Measurements from ENCODE around the gene ONECUT2. TPM values are rescaled to one million over a fixed set of nuclear protein-coding genes. Genes with fewer than 3 reads are reported as not detected.

ONECUT2 gene
- total RNA-seq, 1 donor from 2014 or later, result 1.2 TPM

DNA sequence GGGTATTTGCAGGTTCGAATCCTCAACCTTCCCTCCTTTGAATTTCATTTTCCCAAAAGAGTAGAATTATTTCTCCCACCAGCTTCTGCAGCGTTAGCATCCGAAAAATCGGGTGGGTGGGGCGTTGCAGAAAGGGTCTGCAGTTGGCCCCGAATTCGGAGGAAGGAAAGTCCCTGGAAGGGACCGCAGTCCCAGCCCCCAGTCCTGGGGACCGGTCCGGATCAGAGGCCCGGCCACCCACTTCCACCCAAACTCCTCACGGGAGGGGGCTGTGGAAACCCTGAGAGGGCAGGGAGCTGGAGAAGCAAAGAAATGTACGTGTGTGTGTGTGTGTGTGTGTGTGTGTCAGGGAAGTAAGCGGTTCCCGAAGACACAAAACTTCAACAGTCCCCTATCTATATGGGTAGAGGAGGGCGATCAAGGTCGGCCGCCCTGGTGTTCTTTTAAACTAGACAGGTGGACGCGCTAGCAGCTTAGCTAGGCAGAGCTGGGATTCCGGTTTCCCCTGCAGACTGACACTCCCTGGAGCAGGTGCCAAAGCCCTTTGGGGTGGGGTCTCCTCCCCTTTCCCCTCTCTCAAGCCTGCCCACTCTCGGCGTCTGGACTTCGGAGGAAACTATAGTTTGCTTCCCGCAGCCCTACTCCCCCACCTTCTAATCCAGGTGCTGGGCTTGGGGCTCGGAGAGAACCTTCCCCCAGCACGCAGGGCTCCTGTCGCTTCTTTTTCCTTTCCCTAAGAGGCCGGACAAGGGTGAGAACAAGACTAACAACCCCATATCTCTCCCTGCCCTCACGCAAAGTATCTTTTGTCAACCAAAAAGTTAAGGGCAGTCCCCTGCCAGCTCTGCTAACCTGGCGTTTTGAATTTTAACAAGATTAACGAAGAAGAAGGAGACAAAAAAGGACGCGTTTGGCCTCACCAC is 4.8 kb upstream of the ONECUT2 start:
- no peak for FAIRE-seq
- DNase-seq (ENCODE audit: low spot score in 2 of 2), result no peak

DNA sequence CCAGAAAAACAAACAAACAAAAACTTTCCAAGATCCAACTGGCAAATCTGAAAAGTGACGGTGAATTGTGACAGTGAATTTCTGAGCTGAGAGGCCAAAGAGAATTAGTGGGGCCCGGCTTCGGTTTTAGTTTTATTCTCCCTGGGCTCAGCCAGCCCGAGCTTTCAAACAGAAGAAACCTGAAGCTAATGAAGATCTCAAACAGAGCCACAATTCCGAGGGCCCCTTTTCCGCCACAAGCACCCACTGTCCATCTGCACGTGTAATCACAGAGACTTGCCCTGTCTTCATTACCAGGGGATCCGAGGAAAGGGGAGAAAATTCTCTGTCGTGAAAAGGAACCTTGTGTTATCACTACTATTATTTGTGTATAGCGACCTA is 4.2 kb upstream of the ONECUT2 start:
- DNase-seq (ENCODE audit: low spot score in 2 of 2) (no peak), FAIRE-seq (no peak)

DNA sequence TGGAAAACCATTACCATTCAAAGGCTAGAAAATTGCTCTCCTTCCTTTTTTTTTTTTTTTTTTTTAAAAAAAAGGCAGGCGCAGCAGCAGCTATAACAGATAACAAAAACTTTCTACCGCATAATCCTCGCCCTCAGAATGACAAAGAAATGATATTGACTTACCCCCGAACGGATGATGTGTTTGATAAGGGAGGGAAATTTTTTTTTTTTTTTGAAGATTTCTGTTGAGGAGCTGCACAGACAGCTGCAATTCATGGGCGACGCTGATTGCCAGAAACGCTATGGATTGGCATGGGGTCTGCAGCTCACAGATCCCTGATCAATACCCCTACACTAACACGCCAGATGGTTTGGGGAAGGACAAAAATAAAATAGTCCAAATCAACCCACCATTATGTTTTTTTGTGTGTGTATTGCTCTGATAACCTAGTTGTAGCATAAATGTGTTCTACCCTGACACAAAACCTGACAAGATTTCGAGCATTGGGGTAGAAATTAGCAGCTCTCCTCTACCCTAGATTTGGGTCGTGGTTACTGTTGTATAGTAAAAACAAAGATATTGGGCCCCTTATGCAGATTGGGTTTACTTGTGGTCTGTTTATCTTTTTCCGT is 3.6 kb upstream of the ONECUT2 start:
- DNase-seq (ENCODE audit: low spot score in 2 of 2) (no peak), FAIRE-seq (no peak)

DNA sequence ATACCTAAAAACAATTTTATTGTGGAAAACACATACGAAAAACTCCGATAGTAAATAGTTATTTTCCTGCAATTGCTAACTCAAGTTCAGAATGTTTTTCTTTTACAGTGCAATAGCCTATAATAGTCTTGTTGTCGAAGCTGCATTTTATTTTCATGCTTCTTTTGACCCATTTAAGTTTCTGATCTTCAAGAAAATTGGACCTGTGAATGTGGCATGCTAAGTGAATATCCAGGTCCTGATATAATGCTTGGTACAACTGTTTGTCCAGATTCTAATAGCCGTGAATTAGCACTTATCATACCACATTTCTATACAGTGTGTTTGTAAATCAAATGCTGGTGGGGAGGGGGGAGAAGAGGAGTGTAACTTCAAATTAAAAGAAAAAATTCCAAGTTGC is 3.0 kb upstream of the ONECUT2 start:
- no peak for FAIRE-seq
- DNase-seq (ENCODE audit: low spot score in 2 of 2), result no peak

DNA sequence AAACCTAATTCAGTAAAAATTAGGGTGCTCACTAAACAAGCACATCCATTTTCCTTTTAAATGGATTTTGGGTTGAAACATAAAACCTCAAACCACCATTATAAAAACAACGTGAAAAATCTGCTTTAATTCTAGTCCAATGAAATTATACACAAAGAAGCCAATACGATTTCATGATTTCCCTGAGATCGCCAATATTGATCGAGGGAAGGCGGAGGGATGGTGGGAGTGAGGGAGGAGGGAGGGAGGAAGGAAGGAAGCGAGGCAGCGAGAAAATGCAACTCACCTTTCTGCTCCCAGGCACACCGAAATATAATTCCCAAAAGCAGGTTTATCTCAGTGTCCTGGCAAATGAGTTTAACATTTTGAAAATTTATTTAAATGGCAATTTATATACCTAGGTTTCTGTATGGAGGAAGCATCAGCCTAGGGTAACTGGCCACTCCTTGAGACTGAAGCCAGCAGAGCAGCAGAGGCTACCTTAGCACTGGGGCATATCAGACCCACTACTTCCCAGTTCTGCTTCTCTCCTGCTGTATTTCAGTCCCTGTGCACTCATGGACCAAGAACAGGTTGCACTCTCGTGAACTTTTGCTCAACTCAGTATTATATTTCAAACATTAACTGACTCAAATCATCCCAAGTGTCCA is 2.3 kb upstream of the ONECUT2 start:
- DNase-seq (ENCODE audit: low spot score in 2 of 2), result no peak
- FAIRE-seq, result no peak

DNA sequence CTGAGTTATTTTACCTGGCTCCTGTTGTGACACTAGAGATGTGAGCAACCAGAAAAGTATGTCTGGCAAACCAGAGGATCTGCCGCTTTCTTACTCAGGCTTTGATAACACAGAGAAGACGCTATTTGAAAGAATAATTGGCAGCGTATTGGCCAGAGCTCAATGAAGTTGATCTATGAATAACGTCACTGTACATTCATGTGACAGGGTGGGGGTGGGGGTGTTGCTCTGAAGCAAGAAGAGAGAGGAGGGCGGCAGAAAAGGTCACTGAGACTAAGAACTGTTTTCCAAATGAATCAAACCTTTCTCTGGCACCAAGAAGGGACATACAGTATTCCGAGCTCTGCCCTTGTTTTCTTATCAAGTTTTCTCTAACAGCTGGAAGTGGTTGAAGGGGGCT is 1.7 kb upstream of the ONECUT2 start:
- DNase-seq (ENCODE audit: low spot score in 2 of 2), result no peak
- no peak for FAIRE-seq

DNA sequence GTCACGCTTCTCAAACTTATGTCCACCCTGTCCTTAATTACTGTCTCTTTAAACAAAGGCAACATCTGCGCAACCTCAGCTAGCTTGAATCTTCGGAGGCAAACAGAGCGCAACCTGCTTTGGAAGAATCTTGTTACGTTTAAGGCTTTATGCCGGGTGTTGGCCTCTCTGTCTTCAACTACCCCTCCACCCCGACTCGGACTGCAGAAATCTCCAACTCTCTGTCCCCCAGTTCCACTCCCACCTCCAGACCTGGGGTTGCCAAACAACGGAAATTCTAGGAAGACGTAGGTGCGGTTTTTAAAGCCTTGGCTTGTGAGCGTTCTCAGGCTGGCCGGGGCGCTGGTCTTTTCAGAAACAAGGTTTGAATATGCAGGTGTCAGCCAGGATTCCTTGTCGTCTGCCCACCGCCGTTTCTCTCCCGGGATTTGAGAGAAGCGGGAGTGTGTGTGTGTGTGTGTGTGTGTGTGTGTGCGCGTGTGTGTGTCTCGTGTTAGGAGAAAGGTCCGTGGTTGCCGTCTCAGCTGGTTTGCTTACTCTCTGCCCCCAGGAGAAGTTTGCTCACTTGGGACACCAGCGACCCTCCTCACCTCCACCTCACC is 1.1 kb upstream of the ONECUT2 start:
- DNase-seq (ENCODE audit: low spot score in 2 of 2), result no peak
- FAIRE-seq, result no peak

DNA sequence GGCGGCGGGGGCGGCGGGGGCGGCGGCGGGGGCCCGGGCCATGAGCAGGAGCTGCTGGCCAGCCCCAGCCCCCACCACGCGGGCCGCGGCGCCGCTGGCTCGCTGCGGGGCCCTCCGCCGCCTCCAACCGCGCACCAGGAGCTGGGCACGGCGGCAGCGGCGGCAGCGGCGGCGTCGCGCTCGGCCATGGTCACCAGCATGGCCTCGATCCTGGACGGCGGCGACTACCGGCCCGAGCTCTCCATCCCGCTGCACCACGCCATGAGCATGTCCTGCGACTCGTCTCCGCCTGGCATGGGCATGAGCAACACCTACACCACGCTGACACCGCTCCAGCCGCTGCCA is 644 bp downstream of the ONECUT2 start:
- FAIRE-seq, result no peak
- DNase-seq (ENCODE audit: low spot score in 2 of 2), result no peak

DNA sequence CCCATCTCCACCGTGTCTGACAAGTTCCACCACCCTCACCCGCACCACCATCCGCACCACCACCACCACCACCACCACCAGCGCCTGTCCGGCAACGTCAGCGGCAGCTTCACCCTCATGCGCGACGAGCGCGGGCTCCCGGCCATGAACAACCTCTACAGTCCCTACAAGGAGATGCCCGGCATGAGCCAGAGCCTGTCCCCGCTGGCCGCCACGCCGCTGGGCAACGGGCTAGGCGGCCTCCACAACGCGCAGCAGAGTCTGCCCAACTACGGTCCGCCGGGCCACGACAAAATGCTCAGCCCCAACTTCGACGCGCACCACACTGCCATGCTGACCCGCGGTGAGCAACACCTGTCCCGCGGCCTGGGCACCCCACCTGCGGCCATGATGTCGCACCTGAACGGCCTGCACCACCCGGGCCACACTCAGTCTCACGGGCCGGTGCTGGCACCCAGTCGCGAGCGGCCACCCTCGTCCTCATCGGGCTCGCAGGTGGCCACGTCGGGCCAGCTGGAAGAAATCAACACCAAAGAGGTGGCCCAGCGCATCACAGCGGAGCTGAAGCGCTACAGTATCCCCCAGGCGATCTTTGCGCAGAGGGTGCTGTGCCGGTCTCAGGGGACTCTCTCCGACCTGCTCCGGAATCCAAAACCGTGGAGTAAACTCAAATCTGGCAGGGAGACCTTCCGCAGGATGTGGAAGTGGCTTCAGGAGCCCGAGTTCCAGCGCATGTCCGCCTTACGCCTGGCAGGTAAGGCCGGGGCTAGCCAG is 1.2 kb downstream of the ONECUT2 start:
- FAIRE-seq (no peak), DNase-seq (ENCODE audit: low spot score in 2 of 2) (no peak)

DNA sequence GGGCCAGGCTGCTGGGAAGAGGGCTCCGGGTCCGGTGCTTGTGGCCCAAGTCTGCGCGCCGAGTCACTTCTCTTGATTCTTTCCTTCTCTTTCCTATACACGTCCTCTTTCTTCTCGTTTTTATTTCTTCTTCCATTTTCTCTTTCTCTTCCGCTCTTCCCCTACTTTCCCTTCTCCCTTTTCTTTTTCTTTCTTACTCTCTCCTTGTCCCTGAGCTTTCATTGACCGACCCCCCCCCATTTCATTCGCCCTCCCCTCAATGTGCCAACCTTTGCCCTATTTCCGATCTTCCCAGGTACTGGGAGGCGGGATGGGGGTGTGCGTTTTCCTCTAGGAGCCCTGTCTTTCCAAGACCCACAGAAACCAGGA is 1.8 kb downstream of the ONECUT2 start:
- FAIRE-seq (no peak), DNase-seq (ENCODE audit: low spot score in 2 of 2) (no peak)

DNA sequence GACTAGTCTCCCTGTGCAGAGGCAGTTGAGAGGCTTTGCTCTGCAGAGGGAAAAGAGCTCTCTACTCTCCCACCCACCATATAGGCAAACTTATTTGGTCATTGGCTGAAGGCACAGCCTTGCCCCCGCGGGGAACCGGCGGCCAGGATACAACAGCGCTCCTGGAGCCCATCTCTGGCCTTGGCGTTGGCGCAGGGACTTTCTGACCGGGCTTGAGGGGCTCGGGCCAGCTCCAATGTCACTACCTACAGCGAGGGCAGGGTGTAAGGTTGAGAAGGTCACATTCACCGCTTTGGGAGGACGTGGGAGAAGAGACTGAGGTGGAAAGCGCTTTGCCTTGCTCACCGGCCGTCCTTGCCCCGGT is 2.2 kb downstream of the ONECUT2 start:
- DNase-seq (ENCODE audit: low spot score in 2 of 2) (no peak), FAIRE-seq (no peak)

DNA sequence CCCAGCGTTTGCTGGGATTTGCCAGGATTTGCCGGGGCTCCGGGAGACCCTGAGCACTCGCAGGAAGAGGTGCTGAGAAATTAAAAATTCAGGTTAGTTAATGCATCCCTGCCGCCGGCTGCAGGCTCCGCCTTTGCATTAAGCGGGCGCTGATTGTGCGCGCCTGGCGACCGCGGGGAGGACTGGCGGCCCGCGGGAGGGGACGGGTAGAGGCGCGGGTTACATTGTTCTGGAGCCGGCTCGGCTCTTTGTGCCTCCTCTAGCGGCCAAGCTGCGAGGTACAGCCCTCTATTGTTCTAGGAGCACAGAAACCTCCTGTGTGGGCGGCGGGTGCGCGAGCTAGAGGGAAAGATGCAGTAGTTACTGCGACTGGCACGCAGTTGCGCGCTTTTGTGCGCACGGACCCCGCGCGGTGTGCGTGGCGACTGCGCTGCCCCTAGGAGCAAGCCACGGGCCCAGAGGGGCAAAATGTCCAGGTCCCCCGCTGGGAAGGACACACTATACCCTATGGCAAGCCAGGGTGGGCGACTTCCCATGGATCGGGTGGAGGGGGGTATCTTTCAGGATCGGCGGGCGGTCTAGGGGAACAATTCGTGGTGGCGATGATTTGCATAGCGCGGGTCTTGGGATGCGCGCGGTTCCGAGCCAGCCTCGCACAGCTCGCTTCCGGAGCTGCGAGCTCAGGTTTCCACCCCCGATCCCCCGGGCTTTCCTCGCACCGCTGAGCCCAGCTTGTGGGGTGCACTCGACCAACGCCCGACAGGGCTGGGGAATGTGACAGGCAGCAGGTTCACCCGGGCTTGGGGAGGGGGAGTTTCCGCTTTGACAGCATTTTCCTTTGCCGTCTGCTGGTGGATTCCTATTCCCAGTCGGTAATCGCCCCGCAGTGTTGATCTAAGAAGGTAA is 2.8 kb downstream of the ONECUT2 start:
- peak in 1 of 2 donors; percentile 65 for DNase-seq (ENCODE audit: low spot score in 2 of 2)
- no peak for FAIRE-seq

DNA sequence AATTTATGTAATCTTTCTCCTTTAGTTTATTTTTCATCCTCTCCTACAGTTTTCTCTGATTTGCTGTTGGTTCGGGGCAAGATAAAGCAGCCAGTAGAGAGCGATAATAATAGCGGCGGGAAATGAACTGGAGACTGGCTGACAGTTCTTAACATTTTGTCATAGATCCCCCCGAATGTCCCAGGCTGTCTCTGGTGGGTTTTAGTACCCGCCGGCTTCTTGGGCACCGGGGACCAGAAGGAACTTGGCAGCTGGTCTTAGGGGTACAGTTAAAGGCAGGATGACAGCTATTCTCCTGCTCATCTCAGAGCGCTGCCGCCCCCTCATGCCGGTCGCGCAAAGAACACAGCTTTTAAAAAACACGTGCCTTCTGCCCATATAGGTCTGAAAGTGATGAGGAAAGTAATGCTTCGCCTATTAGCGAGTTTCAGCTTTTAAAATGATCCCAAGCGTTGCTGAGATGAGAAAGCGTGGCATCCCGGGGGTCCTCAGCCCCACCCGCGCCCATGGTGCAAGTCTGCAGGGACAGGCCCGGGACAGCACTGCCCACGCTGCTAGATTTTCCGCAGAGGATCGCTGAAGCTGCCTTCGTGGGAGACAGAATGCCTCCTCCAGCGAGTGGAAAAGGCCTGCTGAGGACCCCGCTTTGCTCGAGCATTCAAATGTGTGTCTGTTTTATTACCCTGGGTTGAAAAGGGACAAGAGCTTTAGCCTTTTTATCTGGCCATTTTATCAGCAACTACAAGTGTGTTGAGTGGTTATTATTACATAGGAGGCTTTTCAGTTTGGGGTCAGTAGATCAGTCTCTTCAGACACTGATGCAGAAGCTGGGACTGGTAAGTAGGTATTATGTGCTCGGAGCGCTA is 3.8 kb downstream of the ONECUT2 start:
- FAIRE-seq (no peak), DNase-seq (ENCODE audit: low spot score in 2 of 2) (no peak)

DNA sequence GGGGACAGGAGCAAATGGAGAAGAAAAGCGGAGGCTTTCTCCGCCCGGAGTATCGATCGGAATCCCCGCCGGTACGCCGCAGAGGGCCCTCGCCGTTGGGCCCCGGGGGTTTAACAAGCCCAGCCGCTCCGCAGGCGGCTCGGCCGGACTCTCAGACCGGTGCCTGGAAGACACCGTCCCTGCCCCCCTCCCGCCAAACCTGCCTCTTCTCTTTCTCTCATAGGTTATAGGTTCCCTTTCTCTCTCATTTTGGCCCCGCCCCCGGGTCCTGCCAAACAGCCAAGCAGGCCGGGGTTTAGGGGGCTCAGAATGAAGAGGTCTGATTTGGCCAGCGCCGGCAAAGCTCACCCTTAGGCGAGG is 4.4 kb downstream of the ONECUT2 start:
- no peak for FAIRE-seq
- DNase-seq (ENCODE audit: low spot score in 2 of 2), result no peak

DNA sequence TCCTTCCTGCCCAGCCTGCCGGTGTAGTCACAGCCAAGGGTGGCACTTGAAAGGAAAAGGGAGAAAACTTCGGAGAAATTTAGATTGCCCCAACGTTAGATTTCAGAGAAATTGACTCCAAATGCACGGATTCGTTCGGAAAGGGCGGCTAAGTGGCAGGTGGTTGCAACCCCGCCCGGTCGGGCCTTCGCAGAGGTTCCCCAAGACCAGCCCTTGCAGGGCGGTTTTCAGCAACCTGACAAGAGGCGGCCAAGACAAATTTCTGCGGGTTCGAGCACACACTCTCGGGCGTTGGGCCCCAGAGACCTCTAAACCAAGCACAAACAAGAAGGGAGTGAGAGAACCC is 4.8 kb downstream of the ONECUT2 start:
- no peak for DNase-seq (ENCODE audit: low spot score in 2 of 2)
- no peak for FAIRE-seq

DNA sequence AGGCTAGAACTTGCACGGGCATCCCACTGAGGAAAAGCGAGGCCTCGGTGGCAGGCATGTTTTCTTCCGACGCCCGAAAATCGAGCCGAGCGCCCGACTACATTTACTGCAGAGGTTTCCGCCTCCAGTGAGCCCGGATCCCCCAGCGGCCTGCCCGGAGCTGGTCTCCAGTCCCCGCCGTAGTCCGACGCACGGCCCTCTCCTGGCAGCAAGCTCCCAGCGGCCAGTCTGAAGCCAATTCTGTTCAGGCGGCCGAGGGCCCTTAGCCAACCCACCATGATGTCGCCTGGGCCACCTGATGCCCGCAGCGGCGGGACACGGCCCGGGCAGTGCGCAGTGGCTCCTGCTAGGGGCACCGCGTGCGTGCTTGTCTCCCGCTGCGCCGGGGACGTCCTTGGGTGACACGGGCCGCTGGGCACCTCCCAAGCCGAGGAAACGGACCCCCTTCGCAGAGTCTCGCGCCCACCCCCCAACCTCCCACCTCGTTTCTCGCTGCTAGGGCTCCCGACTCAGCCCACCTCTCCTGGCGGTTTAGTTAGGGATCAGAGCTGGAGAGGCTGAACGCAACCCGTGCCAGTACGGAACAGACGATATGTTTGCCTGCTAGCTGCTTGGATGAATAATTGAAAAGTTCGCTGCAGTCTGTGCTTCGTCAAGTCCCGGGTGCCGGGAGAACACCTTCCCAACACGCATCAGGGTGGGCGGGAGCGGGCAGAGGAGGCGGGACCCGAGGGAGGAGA is 5.3 kb downstream of the ONECUT2 start:
- FAIRE-seq, result no peak
- DNase-seq (ENCODE audit: low spot score in 2 of 2), result no peak

DNA sequence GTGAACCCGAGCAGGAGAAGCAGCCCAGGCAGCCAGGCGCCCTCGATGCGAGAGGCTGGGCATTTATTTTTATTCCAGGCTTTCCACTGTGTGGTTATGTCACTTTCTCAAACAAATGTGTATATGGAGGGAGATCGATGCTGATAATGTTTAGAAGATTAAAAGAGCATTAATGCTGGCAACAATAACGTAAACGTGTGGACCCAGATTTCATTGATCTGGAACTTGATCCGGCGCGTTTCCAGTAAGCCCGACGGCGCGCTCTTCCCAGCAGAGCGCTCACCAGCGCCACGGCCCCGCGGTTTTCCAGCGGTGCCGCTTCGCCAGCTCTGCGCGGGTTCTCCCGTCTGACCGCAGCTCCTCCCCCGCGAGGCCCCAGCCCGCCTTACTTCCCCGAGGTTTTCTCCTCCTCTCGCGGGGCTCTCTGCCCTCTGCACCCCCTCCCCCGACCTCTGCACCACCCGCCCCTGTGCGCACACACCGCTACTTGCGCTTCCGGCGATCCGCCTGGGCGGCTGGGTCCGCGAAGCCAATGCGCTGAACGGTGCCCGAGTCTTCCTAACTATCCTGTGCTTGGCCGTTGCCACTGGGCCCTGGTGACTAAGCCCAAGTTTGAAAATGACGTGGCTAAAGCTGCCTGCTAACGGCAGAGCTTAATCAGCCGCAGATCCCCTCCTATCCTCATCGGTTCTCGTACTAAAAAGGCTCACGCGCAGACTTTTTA is 6.1 kb downstream of the ONECUT2 start:
- FAIRE-seq (no peak), DNase-seq (ENCODE audit: low spot score in 2 of 2) (no peak)

DNA sequence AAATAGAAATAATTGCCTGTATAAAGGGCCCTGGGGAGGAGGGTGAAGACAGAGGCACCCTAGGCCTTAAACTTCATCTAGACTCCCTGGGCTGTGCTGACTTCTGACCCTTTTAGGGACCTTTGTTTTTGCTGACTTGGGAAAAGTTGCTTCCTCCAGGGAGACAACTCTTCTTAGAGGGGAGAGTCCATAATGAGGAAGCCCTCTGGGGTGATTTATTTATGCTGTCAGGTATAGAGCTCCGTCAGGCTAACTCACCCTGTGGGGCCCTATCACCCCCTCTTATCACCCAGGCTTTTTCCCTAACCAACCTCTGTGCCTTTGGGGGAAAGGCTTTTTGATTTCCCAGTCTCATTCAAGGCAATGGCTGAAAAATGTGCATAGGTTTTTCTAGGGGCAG is 8.1 kb downstream of the ONECUT2 start:
- FAIRE-seq, result no peak

More for the DNA sequence above, 8.1 kb downstream of the ONECUT2 start:
- no peak for DNase-seq (ENCODE audit: low spot score in 2 of 2)
